ENCODE measurements around the gene TNFSF4.
"Not testable (repeated sequence)": the region's sequence is repeated elsewhere in the genome, so short reads cannot be mapped to it uniquely, and the experiment has no call there.

TNFSF4 gene

DNA sequence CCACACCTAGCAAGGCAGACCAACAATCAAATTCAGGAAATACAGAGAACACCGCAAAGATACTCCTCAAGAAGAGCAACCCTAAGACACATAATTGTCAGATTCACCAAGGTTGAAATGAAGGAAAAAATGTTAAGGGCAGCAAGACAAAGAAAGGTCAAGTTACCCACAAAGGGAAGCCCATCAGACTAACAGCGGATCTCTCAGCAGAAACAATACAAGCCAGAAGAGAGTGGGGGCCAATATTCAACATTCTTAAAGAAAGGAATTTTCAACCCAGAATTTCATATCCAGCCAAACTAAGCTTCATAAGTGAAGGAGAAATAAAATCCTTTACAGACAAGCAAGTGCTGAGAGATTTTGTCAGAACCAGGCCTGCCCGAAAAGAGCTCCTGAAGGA is 21.9 kb upstream of the TNFSF4 start:
- H2AFZ ChIP-seq (ENCODE audit: low read length); H2BK12ac ChIP-seq (ENCODE audit: low read length); H3K36me3 ChIP-seq (replicated peaks in 1 of 2; ENCODE audit: control insufficient read depth in 2 of 2, insufficient read depth in 2 of 2, low read length in 2 of 2); H3K4me3 ChIP-seq (ENCODE audit: low read length in 2 of 2); H3K27me3 ChIP-seq (ENCODE audit: control insufficient read depth in 3 of 3, insufficient read depth in 3 of 3, low read depth in 1 of 3, low read length in 3 of 3); H3K23ac ChIP-seq (ENCODE audit: low read depth, low read length, poor library complexity); H3K9me3 ChIP-seq (replicated peaks in 1 of 2; ENCODE audit: control insufficient read depth in 2 of 2, insufficient read depth in 1 of 2, low read depth in 1 of 2, low read length in 2 of 2); H3K4me2 ChIP-seq (ENCODE audit: insufficient read depth, low read length, poor library complexity, severe bottlenecking); H3K79me1 ChIP-seq (ENCODE audit: low read depth, low read length); H3K14ac ChIP-seq (ENCODE audit: low read length); H4K8ac ChIP-seq (ENCODE audit: low read depth, low read length); DNase-seq (ENCODE audit: low spot score); H4K91ac ChIP-seq (ENCODE audit: low read depth, low read length, poor library complexity); H2BK120ac ChIP-seq (ENCODE audit: low read depth, low read length); H3K4me1 ChIP-seq (ENCODE audit: control insufficient read depth in 2 of 2, insufficient read depth in 1 of 2, low read depth in 1 of 2, low read length in 2 of 2); H3K18ac ChIP-seq (ENCODE audit: low read length); H2BK15ac ChIP-seq (ENCODE audit: low read length); H2AK5ac ChIP-seq (ENCODE audit: low read depth, low read length); H3K9ac ChIP-seq (ENCODE audit: low read depth, low read length, poor library complexity); H2BK5ac ChIP-seq (ENCODE audit: low read length); H3K4ac ChIP-seq (ENCODE audit: low read length); H3K27ac ChIP-seq (replicated peaks; ENCODE audit: low read length): not testable (repeated sequence)
- WGBS, 2 donors (ENCODE audit: extremely low coverage in 2 of 2, insufficient read length in 2 of 2, insufficient replicate concordance in 1 of 2): no CpG with 5 or more reads among the region's 3 CpGs

DNA sequence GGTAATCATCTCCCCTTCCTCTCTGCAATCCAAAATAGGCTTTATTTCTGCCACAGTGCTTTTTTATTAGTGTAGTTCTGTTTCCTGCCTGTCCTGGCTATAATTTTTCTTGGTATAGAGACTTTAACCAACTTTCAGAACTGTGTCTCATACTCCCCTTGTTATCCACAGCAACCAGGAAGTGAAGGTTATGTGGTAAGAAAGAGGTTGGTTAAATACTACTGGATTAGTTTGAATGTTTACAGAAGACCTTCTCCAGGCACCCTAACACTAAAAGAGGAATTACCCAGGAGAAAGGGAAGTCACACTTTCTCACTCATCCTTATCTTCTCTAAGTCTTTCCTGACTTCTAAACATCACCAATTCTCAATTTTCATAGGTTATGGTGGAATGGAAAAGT is 17.8 kb upstream of the TNFSF4 start:
- H3K79me1 ChIP-seq (ENCODE audit: low read depth, low read length): no peaks in the 10 kb centered on the region
- H3K14ac ChIP-seq (ENCODE audit: low read length): no peak overlapping the region
- H3K36me3 ChIP-seq (replicated peaks in 1 of 2; ENCODE audit: control insufficient read depth in 2 of 2, insufficient read depth in 2 of 2, low read length in 2 of 2): no peaks in the 10 kb centered on the region
- H4K91ac ChIP-seq (ENCODE audit: low read depth, low read length, poor library complexity): no peak overlapping the region
- H3K23ac ChIP-seq (ENCODE audit: low read depth, low read length, poor library complexity): no peak overlapping the region
- H2BK120ac ChIP-seq (ENCODE audit: low read depth, low read length): no peak overlapping the region
- no peak overlapping the region for H2BK12ac ChIP-seq (ENCODE audit: low read length)
- no peaks in the 10 kb centered on the region for H3K9me3 ChIP-seq (replicated peaks in 1 of 2; ENCODE audit: control insufficient read depth in 2 of 2, insufficient read depth in 1 of 2, low read depth in 1 of 2, low read length in 2 of 2)
- H3K4me2 ChIP-seq (ENCODE audit: insufficient read depth, low read length, poor library complexity, severe bottlenecking): no peak overlapping the region
- no peak overlapping the region for H2BK15ac ChIP-seq (ENCODE audit: low read length)
- no peak for DNase-seq (ENCODE audit: low spot score)
- no peak overlapping the region for H3K18ac ChIP-seq (ENCODE audit: low read length)
- no peaks in the 10 kb centered on the region for H3K27me3 ChIP-seq (ENCODE audit: control insufficient read depth in 3 of 3, insufficient read depth in 3 of 3, low read depth in 1 of 3, low read length in 3 of 3)
- H3K4me1 ChIP-seq (ENCODE audit: control insufficient read depth in 2 of 2, insufficient read depth in 1 of 2, low read depth in 1 of 2, low read length in 2 of 2): no peaks in the 10 kb centered on the region
- no peak overlapping the region for H3K4me3 ChIP-seq (ENCODE audit: low read length in 2 of 2)
- no peak overlapping the region for H3K9ac ChIP-seq (ENCODE audit: low read depth, low read length, poor library complexity)
- no peak overlapping the region for H3K4ac ChIP-seq (ENCODE audit: low read length)
- no peak overlapping the region for H4K8ac ChIP-seq (ENCODE audit: low read depth, low read length)
- no peak overlapping the region for H2AFZ ChIP-seq (ENCODE audit: low read length)
- H2BK5ac ChIP-seq (ENCODE audit: low read length): no peak overlapping the region
- no peak overlapping the region for H2AK5ac ChIP-seq (ENCODE audit: low read depth, low read length)
- no peak overlapping the region for H3K27ac ChIP-seq (replicated peaks; ENCODE audit: low read length)

DNA sequence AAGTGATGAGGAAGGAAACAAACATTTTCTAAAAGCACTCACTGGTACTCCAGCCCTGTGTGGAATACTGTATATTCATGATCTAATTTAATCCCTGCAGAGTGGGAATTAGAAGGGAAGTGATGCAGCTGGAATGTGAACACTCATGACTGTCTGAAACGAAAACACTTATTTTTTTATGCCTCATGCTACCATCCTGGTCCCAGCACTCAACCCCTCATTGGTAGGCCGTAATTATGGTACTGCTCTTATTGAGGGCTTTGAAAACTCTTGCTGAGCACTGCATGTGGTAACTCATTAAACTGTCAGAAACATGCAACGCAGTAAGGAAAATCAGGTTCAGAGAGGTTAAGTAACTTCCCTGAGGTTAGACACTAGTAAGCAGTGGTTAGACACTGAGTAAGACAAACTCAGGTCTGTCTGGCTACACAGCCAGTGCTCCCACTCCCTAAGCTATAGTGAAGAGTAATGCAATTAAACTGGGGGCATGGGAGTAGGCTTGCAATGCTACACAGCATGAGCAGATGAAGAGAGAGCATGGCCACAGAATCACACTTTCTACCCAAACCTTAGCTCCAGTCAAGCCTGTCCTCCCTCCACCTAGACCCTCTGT is 17.3 kb upstream of the TNFSF4 start:
- no peak overlapping the region for H3K4me2 ChIP-seq (ENCODE audit: insufficient read depth, low read length, poor library complexity, severe bottlenecking)
- no peaks in the 10 kb centered on the region for H3K4me1 ChIP-seq (ENCODE audit: control insufficient read depth in 2 of 2, insufficient read depth in 1 of 2, low read depth in 1 of 2, low read length in 2 of 2)
- no peak overlapping the region for H2AK5ac ChIP-seq (ENCODE audit: low read depth, low read length)
- no peaks in the 10 kb centered on the region for H3K9me3 ChIP-seq (replicated peaks in 1 of 2; ENCODE audit: control insufficient read depth in 2 of 2, insufficient read depth in 1 of 2, low read depth in 1 of 2, low read length in 2 of 2)
- H3K79me1 ChIP-seq (ENCODE audit: low read depth, low read length): no peaks in the 10 kb centered on the region
- H2AFZ ChIP-seq (ENCODE audit: low read length): no peak overlapping the region
- H3K36me3 ChIP-seq (replicated peaks in 1 of 2; ENCODE audit: control insufficient read depth in 2 of 2, insufficient read depth in 2 of 2, low read length in 2 of 2): no peaks in the 10 kb centered on the region
- no peak overlapping the region for H4K91ac ChIP-seq (ENCODE audit: low read depth, low read length, poor library complexity)
- H3K9ac ChIP-seq (ENCODE audit: low read depth, low read length, poor library complexity): no peak overlapping the region
- no peak overlapping the region for H4K8ac ChIP-seq (ENCODE audit: low read depth, low read length)
- no peak overlapping the region for H2BK120ac ChIP-seq (ENCODE audit: low read depth, low read length)
- H3K4ac ChIP-seq (ENCODE audit: low read length): no peak overlapping the region
- WGBS, 2 donors (ENCODE audit: extremely low coverage in 2 of 2, insufficient read length in 2 of 2, insufficient replicate concordance in 1 of 2): no CpG with 5 or more reads among the region's 3 CpGs
- no peak overlapping the region for H3K18ac ChIP-seq (ENCODE audit: low read length)
- H3K23ac ChIP-seq (ENCODE audit: low read depth, low read length, poor library complexity): no peak overlapping the region
- H3K14ac ChIP-seq (ENCODE audit: low read length): no peak overlapping the region
- H2BK5ac ChIP-seq (ENCODE audit: low read length): no peak overlapping the region
- H3K4me3 ChIP-seq (ENCODE audit: low read length in 2 of 2): no peak overlapping the region
- no peak overlapping the region for H2BK12ac ChIP-seq (ENCODE audit: low read length)
- no peaks in the 10 kb centered on the region for H3K27me3 ChIP-seq (ENCODE audit: control insufficient read depth in 3 of 3, insufficient read depth in 3 of 3, low read depth in 1 of 3, low read length in 3 of 3)
- H3K27ac ChIP-seq (replicated peaks; ENCODE audit: low read length): no peak overlapping the region
- no peak for DNase-seq (ENCODE audit: low spot score)
- no peak overlapping the region for H2BK15ac ChIP-seq (ENCODE audit: low read length)

DNA sequence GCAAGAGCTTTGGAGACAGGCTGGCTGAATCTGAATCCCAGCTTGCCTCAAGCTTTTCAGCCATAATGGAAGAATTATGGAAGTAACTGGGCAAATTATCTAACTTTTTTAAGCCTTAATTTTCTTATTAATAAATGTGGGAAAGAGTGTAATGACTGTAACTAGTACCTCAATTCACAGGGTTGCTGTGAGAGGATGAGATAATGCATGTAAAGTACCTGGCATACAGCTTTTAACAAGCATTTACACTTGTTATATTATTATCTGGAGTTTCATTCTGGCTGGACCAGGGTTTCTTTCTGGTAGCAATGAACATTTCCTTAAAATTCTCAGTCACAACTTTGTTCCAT is 15.9 kb upstream of the TNFSF4 start:
- Histone ChIP-seq H2AK5ac (ENCODE audit: low read depth, low read length) (no peak overlapping the region), H2BK15ac (ENCODE audit: low read length) (no peak overlapping the region), H3K9ac (ENCODE audit: low read depth, low read length, poor library complexity) (no peak overlapping the region), H3K4me1 (ENCODE audit: control insufficient read depth in 2 of 2, insufficient read depth in 1 of 2, low read depth in 1 of 2, low read length in 2 of 2) (no peaks in the 10 kb centered on the region), H3K27ac (replicated peaks; ENCODE audit: low read length) (no peak overlapping the region), H3K9me3 (replicated peaks in 1 of 2; ENCODE audit: control insufficient read depth in 2 of 2, insufficient read depth in 1 of 2, low read depth in 1 of 2, low read length in 2 of 2) (no peaks in the 10 kb centered on the region), H3K4me3 (ENCODE audit: low read length in 2 of 2) (no peak overlapping the region), H3K36me3 (replicated peaks in 1 of 2; ENCODE audit: control insufficient read depth in 2 of 2, insufficient read depth in 2 of 2, low read length in 2 of 2) (no peaks in the 10 kb centered on the region), H2BK12ac (ENCODE audit: low read length) (no peak overlapping the region), H4K91ac (ENCODE audit: low read depth, low read length, poor library complexity) (no peak overlapping the region), H3K4ac (ENCODE audit: low read length) (no peak overlapping the region), H3K18ac (ENCODE audit: low read length) (no peak overlapping the region), H3K4me2 (ENCODE audit: insufficient read depth, low read length, poor library complexity, severe bottlenecking) (no peak overlapping the region), H2BK5ac (ENCODE audit: low read length) (no peak overlapping the region), H3K79me1 (ENCODE audit: low read depth, low read length) (no peaks in the 10 kb centered on the region), H2BK120ac (ENCODE audit: low read depth, low read length) (no peak overlapping the region), H3K27me3 (ENCODE audit: control insufficient read depth in 3 of 3, insufficient read depth in 3 of 3, low read depth in 1 of 3, low read length in 3 of 3) (no peaks in the 10 kb centered on the region), H4K8ac (ENCODE audit: low read depth, low read length) (no peak overlapping the region), H2AFZ (ENCODE audit: low read length) (no peak overlapping the region), H3K14ac (ENCODE audit: low read length) (no peak overlapping the region), H3K23ac (ENCODE audit: low read depth, low read length, poor library complexity) (no peak overlapping the region)
- DNase-seq (ENCODE audit: low spot score): no peak
